Hematopoietic multipotent progenitor cell treated with erythropoietin and hydrocortisone succinate and interleukin-3 and kit ligand, for 6 days (in vitro differentiated cells): ENCODE results near the gene SAFB.
A peak's percentile ranks its signal among the peaks of the same experiment; 100 is the strongest.

Source experiments
- DNase-seq: peaks from one replicate; pipeline ENCODE4 v3.0.0-alpha.2; 2015

The SAFB gene

GRCh38 chr19:5622465-5623396 is at the start of gene SAFB, which contains the start of gene SAFB2:
TSS of gene SAFB (plus strand) at chr19:5623083. CDS start at chr19:5623206, 123 bp downstream.
TSS of gene SAFB2 (minus strand) at chr19:5622776. CDS start at chr19:5622715, 61 bp downstream.
- DNase-seq, result peak; percentile 99

- peak; percentile 30 for DNase-seq
These were observed 47.3 kb upstream of the SAFB start for GRCh38 chr19:5575590-5575989.

- DNase-seq, result peak; percentile 84
These were observed 44.6 kb upstream of the SAFB start for GRCh38 chr19:5578097-5578846.

DNA sequence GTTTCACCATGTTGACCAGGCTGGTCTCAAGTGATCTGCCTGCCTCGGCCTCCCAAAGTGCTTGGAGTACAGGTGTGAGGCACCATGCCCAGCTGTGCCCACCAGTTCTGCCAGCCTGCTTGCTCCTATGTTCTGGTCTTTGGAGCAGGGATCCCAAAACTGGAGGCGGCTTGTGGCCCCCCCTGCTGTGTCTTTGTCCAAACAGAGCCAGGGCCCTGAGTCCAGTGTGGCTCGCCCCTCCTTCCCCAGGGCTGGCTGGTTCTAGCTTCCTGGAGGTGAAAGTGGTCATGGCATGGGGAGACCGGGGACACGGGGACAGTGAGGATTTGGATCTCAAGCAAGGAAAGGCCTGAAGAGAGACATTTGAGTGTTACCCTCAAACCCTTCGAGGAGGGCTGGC is 43.6 kb upstream of the SAFB start:
- no peak for DNase-seq

- DNase-seq, result no peak
These were observed 43.2 kb upstream of the SAFB start for GRCh38 chr19:5579697-5580096.

GRCh38 chr19:5580161-5580571 is 42.7 kb upstream of the SAFB start:
- no peak for DNase-seq

DNA sequence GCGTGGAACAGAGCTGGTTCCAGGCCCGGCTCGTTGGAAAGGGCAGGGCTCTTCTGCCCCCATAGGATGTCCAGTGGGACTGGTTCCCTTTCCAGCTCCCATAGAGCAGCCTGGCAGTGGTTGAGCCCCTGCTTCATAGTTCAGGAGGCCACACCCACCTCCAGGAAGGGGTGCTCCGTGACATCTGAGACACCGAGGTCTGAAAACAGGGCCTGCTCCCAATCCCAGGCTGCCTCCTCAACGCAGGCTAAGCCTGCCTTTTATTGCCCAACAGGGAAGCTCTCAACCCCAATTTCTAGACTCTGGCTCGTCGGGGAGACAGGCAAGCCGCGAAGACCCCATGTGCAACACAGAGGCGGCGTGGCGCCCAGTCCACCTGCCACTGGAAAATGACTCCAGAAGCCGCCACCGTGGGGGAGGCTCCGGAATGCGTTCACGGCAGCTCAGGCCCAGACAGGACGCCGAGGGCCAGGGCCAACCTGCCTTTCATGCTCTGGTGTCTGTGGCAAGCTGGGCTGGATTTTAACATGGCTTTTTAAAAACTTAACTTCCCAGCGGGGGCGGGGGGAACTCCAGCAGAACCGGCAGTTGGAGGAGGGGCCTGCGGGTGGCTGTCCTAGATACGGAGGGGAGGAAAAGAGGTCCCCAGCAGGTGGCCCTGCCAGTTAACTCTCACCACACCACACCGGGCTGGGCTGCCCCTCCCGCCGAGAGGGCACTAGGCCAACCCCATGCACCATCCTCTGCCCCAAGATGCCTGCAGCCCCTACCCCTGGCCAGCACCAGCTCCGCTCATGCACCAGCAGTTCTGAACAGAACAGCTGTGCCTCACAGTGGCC is 37.2 kb upstream of the SAFB start:
- DNase-seq, result peak; percentile 97

DNA sequence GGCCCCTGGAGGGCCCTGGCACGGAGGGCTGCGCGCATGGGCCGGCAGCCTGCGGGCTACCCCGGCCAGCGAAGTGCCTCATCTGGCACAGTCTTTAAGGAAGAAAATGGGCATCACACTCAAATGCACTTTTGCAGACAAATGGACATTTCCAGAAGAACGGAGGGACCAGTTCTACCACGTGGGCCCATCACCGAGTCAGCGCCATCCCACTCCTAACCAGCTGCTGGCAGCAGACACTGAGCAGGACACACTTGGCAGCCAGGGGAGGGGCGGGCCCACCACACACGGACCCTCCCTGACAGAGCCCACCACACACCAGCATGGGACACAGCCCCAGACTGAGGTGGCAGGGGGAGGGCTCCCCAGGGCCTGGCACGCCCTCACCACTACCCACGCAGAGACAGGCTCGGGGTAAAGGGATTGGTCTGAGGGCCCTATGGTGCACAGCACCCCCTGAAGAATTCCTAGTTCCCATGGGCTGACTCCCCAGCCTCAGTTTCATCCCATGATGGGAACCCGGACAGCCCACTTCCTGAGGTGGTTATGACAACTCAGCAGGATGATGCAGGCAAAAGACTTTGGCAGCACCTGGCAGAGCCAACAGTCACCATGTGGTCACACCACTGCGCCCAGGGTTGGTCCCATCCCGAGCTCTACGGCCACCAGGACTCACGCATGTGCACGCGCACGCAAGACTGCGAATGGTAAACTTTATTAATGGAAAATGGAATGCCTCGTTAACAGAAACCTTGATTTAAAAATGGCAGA is 36.4 kb upstream of the SAFB start:
- DNase-seq, result peak; percentile 51

DNA sequence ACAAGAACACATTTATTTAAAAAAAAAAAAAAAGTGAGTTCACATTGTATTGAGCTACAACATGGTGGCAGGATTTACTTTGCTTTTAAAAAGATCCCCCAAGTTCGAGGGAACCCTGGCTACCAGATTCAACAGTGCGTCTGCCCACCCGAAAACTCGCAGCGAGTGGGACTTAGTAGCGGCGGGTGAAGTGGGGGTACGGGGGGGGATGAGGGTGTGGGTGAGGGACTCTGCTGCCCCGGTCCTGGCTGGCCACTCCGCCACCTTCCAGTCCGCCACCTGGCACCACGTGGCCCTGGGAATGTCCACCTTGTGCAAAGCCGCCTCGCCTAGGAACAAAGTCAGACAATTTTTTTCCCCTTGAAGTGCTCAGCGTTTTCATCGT is 35.8 kb upstream of the SAFB start:
- DNase-seq, result no peak

- no peak for DNase-seq
These were observed 35.2 kb upstream of the SAFB start for GRCh38 chr19:5587661-5588060.

DNA sequence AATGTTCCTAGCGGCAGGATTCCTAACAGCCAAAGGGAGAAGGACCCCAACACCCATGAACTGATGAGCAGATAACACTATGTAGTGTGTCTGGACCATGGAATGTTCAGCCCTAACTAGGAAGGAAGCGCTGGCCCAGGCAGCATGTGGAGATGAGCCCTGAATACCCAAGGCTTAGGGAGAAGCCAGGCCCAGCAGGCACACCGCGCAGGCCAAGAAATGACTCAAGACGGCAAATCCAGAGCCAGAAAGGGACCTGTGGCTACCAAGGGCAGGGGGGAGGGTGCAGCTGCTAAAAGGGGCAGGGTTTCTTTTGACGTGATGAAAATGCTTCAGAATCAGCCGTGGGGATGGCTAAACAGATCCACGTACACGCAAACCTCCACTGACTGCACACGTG is 34.4 kb upstream of the SAFB start:
- DNase-seq, result no peak

- DNase-seq, result no peak
These were observed 33.8 kb upstream of the SAFB start for GRCh38 chr19:5588906-5589676.

DNA sequence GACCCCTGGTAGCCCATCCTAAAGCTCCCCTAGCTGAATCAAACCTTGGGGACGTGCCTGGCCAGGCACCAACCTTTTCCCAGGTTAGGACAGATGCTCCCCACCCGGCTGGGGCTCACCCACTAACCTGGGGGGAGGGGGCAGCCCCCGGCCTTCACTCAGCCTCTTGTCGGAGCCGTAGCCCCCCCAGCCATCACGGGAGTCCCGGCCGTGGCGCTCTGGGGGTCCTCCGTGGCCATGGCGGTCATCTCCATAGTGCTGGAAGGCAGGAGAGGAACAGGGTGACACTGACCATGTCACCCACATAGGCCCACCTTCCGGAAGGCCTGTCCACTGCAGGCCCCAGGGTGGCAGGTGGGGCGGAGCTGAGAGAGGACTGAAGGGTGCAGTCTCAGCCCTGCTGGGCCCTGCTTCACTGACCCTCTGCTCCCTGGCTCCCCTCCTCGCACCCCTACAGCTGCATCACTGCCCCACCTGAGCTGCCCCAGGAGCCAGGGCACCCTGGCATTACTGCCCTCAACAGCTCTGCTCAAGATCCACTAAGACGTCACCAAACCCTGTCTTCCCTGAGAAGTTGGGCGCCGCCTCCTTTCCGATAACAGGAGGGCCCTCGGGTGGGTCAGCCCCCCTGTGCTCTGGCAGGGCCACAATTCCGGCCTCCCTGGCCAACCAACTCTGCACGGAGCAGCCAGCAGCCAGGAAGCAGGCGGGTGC is 32.6 kb upstream of the SAFB start:
- DNase-seq, result no peak

GRCh38 chr19:5590865-5591154 is 32.1 kb upstream of the SAFB start:
- no peak for DNase-seq

- no peak for DNase-seq
These were observed 31.4 kb upstream of the SAFB start for GRCh38 chr19:5591476-5591875.

DNA sequence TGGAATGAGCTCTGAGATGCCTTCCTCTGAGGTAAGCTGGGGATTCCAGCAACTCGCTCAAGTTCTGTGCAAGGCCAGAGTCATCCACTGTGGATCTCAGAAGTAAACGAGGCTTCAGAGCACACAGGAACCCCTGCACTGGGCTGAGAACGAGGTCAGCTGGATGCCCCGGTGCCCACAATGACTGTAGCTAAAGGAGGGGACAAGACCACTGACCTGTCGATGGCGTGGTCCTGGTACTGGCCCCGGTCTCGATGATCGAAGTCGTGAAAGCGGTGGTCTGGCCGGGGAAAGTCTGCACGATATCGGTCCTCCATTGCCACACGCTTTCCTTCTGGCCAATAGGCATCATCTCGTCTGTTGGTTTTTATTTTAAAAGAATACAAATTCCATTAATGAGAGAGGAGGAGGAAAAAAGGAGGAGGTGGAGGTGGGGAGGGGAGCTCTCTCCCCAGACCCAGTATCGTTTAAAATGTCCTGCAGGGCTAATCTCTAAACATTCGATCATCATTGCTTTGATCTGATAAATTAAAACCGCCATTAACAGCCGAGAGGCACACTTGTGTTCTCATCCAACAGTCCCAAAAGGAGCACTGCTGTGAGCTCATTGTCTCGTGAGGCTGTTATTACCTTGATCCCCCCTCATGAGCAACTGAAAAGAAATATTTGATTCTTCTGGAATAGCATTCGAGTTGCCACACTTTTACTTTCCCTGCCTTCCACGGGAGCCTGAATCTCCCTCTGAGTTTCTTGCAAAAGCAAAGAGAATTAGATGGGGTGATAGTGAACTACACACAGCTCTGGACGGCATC is 30.1 kb upstream of the SAFB start:
- peak; percentile 32 for DNase-seq

DNA sequence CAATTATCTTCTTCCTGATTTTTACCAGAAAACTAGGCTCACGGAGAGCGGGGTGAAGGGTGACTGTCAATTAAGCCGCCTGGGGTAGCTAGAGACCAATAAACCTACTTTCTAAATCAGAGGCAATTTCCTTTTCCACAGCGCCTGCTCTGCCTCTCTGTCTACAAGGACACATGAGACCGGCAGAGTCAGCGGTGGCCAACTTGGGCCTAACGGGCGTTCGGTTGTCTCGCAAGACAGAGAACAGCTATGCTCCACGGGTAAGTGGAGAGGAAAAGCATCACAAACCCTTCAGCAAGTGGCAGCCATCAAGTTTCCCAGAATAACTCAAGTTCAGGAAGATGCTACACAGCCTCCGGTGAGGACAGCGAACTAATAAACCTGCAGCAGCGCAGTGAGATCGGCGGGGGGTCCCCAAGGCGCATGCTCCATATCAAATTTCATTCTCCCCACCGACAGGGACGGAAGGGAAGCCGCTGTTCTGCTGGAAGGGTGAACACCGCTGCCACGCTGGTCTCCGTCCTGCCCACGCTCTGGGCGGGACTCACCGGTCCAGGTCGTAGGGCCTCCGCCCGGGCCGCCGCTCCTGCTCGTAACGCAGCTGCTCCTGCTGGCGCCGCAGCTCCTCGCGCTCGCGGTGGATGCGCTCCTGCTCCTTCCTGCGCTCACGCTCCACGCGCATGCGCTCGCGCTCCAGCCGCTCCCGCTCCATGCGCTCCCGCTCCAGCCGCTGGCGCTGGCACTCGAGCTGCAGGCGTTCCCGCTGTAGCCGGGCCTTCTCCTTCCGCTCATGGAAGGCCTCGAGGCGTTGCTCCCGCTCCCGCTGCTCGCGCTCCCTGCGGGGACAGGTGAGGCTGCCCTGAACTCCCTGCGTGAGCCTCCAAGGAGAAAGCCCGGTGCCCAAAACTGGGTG is 29.3 kb upstream of the SAFB start:
- DNase-seq, result no peak

GRCh38 chr19:5594521-5594950 is 28.3 kb upstream of the SAFB start:
- DNase-seq, result no peak

- no peak for DNase-seq
These were observed 27.8 kb upstream of the SAFB start for GRCh38 chr19:5595129-5595528.
